Cardiac septum (tissue), 1 donor: ENCODE measurements around the gene SAMD9L. TPM values are rescaled to one million over a fixed set of nuclear protein-coding genes. Genes with fewer than 3 reads are reported as not detected.
"Not testable (repeated sequence)": the region's sequence is repeated elsewhere in the genome, so short reads cannot be mapped to it uniquely, and the experiment has no call there.

Experiments
- DNase-seq: peaks from one replicate; pipeline ENCODE4 v3.0.0-alpha.2; 2020; ENCODE audit warnings: low spot score
- intact Hi-C: fragments of 100-400 bp; cut with DNase I; formaldehyde crosslinking; loops from one replicate; pipeline ENCODE4 v1.14.0; 2022
- total RNA-seq: library from RNA; stranded (reverse); fragmentation: NEBNext Ultra II Directional; extraction: Animal tissue kit (Norgen Biotek cat#: 25700); gene quantifications from one replicate; pipeline ENCODE4 v1.2.1, GENCODE V29; 2021
- donor health status: DM: no; HTN: no; CAD: no.

Gene SAMD9L
- total RNA-seq, 1 donor from 2014 or later, result 4.1 TPM

DNA sequence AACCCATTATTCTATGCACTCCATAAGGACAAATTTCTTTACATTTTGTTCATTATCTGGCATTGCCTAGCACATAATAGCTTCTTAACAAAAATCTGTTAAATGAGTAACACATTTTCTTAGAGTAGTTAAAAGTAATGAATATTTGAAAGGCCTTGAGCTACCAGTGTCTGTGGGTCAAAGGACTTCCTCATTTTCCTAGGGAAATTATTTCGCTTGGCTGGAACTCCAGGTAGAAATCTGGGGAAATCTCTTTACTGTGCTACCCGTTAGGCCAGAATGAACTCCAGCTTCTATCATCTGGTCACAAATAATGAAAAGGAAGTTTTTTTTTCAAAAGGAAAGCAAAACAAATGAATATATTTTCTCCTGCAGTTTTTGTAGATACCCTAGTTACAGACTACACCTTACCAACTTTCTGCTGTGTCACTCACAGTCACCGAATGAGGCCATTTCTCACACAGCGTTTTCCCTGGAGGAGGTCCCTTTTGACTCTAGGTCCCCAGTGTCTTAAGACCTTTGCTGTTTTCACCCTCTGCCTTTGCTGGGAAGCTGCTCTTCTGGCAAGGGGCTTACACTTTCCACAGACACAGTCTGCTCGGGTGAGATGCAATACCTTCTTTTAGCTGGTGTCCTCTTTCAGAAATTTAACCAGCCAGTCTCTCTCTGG is 1.6 kb downstream of the SAMD9L start:
- DNase-seq, result no peak
- intact Hi-C loops, result no loop called here

DNA sequence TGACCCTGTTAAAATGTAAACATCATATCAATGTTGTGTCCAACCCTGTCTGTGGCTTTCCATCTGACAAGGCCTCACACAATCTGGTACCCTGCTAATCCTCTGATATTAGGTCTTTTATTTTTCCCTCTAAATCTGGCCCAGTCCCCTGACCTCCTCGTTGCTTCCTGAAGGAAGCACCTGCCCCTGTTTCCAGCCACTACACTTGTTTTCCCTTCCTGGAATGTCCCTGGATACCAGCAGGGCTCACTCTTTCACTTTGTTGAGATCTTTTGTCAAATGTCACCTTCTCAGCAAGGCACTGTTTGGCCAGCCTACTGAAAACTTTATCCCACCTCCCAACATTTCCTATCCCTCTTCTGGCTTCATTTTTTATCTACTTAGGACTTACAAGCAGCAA is 2.1 kb downstream of the SAMD9L start:
- no peak for DNase-seq
- intact Hi-C loops, result no loop called here

DNA sequence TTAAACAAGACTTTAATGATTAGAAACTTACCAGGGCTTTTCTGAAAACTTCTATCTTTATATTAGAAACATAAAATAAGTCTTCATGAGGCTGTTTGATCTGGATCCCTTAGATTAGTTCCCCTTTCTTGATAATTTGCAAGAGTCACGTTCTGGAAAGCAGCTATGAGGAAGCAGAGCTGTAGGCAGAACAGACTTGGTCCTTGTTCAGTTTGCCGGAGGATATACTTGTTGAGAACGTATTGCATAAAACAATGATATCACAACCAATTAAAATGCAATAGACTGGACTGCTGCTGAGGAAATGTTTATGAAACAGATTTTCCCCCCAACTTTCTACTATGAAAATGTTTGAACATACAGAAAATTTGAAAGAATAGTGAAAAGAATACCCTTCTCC is 2.8 kb downstream of the SAMD9L start:
- no peak for DNase-seq
- intact Hi-C loops, result no loop called here

DNA sequence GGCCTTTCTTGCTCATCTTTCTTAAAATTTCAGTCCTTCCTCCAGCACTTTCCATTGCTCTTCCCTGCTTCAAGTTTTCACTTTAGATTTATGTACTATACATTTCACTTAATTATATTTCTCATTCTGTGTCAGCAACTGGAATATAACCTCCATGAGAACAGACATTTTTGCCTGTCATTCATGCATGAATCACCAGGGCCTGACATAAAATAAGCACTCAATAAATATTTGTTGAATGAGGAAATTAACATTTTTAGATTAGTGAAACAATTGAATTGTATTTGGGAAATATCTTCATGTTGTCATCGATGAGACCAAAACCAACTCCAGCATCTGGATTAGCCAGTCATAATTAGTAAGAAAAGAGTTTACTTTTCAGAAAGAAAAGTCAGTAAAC is 6.1 kb downstream of the SAMD9L start:
- DNase-seq, result no peak
- intact Hi-C loops, result no loop called here

DNA sequence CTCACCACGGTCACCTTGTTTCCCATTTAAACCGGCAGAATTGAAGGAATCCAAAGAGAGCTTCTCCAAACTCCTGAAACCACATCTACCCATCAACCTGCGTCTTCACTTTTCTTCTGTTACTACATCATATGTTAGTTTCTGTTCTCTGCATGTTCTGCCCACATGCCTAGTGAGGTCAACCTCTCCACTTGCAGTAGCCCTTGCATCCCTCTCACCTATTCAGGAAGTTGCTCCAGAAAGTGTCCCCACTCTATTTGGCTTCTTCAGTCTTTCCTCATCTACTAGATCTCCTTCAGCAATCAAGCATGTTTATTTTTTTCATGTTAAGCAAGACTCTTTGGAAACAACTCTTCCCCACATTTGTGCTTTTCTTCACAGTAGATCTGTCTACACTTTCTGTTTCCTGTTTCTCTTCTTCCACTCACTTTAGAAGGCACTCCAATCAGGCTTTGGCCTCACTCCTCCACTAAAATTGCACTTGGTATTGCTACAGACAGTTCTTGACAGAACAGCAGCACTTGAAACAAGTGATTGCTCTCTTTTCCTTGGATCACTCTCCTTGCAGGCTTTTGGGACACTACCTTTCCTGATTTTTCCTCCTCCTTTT is 7.5 kb downstream of the SAMD9L start:
- no peak for DNase-seq
- intact Hi-C loops, result no loop called here

DNA sequence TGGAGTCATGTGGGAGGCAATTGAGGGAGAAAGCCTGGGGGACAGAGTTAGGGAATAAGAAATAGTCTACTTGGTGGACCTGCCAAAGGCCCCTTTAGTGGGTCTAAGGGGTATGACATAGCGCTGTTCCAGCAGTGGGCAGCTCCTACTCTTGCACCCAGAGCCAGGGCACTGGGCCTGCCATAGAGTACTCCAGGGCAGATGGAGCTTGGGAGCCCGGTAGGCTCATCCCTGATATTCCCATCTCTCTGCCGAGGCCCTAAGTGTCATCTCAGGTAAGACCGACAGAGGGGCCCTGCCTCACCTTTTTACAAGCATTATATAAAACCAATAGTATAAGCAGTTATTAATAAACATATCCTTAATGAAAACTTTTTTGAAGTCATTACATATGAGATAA is 9.6 kb downstream of the SAMD9L start:
- no peak for DNase-seq
- intact Hi-C loops, result no loop called here

DNA sequence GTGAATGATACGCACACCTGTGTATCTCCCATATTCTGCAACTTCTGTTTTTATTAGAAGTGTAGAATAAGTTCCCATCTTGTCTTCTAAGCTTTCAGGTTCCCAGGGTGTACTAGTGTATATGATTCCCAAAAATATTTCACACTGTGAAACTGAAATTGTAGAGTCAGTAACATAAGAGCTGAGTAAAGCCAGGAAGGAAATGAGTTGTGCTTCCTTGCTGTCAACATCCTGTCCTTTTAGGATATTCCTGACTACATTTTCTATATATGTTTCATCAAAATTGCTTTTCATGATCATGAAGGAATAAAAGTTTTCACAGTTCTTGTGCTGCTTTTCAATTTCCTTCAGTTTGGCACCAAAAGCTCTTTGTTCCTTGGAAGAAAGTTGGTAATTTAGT is 15.2 kb downstream of the SAMD9L start:
- DNase-seq, result no peak
- intact Hi-C loops, result no loop called here

DNA sequence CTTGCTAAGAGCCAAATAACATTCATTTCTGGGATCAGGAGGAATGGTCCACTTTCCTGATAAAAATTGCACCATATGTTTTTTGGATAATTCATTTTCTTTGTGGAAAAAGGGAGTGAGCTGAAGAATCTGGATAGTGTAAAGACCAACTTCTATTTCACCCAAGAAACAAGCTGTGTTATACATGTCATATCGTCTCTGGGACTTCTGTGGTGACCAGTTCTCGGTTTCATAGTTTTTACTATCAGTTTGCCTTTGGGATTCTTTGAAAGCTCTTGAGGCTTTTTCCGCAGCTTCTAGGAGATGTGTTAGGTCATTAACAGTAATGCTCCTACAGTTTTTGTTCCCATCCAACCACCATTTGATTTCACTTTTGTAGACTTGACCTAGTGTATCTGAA is 16.0 kb downstream of the SAMD9L start:
- DNase-seq, result no peak
- intact Hi-C loops, result no loop called here

DNA sequence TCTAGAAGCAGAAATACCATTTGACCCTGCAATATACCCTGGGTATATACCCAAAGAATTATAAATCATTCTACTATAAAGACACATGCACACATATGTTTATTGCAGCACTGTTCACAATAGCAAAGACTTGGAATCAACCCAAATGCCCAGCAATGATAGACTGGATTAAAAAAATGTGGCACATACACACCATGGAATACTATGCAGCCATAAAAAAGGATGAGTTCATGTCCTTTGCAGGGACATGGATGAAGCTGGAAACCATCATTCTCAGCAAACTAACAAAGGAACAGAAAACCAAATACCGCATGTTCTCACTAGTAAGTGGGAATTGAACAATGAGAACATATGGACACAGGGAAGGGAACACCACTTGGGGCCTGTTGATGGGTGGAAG is 21.2 kb downstream of the SAMD9L start:
- DNase-seq, intact Hi-C loops: not testable (repeated sequence)

DNA sequence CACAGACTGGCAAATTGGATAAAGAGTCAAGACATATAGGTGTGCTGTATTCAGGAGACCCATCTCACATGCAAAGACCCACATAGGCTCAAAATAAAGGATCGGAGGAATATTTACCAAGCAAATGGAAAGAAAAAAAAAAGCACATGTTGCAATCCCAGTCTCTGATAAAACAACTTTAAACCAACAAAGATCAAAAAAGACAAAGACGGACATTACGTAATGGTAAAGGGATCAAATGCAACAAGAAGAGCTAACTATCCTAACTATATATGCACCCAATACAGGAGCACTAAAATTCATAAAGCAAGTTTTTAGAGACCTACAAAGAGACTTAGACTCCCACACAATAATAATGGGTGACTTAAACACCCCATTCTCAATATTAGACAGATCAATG is 24.7 kb downstream of the SAMD9L start:
- intact Hi-C loops, DNase-seq: not testable (repeated sequence)

DNA sequence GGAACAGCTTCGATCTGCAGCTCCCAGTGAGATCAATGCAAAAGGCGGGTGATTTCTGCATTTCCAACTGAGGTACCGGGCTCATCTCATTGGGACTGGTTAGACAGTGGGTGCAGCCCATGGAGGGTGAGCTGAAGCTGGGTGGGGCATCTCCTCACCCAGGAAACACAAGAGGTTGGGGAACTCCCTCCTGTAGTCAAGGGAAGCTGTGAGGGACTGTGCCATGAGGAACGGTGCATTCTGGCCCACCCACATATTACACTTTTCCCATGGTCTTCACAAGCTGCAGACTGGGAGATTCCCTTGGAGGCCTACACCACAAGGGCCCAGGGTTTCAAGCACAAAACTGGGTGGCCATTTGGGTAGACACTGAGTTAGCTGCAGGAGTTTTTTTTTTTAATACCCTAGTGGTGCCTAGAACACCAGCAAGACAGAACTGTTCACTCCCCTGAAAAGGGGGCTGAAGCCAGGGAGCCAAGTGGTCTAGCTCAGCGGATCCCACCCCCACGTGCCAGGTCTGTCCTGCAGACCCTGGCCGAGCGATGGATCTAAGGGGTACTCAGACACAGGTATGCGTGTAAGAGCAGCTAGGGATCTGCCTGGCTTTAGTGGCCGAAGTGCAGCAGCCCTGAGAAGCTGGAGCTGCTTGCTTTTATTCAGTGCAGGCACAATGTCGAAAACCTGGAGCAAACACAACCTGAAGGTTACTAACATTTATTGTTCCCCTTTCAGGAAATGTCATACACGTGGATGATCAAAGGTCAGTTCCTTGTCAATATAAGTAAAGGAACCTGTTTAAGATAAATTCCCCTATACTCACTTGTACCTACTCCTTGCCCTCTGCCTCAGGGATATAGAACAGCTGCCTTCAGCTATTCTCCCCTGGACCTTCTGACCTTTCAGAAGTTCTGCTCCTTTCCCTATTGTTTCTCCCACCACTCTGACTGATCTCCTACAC is 27.3 kb downstream of the SAMD9L start:
- no peak for DNase-seq

DNA sequence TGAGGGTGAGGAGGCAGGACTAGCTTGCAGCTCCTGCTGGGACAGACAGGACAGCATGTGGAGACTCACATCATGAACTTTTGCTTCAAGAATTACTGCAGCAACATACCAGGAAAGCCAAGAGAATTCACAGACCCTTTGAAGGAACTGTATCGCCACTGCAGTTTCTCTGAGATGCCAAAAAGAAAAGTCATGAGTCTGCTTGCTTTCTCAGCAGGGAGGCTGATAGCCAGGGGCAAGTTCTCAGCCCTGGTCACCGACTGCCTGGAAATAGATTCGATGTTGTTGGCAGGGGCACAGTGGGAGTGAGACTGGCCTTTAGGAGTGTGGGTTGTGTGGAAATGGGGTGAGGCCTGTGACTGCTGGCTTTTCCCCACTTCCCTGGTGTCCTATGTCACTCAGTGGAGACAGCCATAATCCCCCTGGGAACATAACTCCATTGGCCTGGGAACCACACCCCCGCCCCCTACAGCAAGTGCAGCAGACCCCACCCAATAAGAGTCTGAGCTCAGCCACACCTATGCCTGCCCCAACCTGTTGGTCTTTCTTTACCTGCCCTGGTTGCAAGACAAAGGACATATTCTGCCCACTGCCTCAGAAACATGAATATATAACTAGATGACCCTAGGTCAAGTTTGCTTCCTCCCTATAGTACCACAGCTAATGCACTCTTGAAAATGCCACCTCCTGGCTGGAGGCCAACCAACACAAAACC is 28.8 kb downstream of the SAMD9L start:
- intact Hi-C loops, result no loop called here
- DNase-seq, result no peak

More for the DNA sequence above, 27.3 kb downstream of the SAMD9L start:
- intact Hi-C loops, result no loop called here

DNA sequence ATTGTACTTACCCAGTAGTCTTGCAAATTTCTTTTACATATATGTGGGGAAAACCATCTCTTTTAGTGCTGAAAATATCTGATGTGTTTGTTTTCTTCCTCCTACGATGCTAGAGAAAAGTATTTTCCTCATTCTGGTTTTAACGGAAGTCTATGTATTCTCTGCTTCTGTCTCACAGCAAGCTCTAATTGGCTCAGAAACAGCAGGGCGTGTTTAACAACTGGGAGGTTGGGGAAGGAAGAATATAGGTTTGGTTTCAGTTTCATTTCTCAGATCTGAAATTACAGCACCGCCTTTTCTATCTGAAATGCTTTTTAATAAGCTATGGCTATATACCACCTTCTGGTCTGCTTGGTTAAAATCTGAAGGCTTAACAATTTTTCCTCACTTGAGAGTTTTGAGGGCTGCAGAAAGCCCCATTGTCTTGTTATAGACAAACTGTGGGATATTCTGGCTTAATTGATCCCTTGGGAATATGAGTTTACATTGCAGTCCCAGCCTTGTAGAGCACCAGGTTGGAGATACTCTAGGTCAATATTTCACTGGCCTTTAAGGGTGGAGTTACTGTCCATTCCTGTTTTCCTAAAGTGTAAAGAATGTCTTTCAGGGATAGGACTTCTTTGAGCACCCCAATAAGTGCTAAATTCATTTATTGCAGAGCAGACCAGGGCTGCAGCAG is 30.2 kb downstream of the SAMD9L start, which contains the start of gene SAMD9:
SAMD9 (minus strand) TSS at position 128 of the 679 bp plus-strand sequence. CDS start 11,882 bp downstream, outside the sequence.
- DNase-seq, result no peak
- intact Hi-C loops, result no loop called here

DNA sequence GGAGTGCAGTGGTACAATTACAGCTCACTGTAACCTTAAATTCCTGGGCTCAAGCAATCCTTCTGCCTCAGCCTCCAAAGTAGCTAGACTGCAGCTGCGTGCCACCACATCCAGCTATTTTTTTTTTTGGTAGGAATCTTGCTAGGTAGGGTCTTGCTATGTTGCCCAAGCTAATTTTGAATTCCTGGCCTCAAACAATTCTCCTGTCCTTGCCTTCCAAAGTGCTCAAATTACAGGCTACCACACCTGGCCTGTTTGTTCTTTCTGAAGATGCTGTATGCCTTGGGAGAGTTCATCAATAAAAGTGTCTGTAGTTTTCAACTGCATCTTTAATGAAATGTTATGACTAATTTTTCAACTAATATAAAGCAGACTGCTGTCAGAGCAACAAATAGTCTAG is 30.9 kb downstream of the SAMD9L start:
- intact Hi-C loops, result no loop called here

DNA sequence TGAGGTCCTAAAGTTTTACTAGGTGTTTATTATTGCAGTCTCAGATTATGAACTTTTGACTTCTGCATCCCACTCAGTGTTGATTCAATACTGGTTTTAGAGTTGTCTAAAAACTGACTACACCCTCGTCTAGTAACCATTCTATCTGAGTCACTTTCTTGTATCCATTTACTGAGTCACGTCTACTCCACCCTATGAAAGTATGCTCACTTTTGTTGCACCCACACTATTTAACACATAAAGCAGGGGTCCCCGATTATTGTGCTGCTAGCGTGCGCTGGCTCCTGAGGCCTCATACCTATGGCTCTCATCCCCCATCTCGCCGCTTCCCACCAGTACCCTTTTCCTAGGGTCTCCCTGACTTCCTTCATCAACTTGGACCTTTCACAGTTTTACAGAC is 32.4 kb downstream of the SAMD9L start:
- intact Hi-C loops, result no loop called here
- no peak for DNase-seq

More for the DNA sequence above, 30.9 kb downstream of the SAMD9L start:
- no peak for DNase-seq

DNA sequence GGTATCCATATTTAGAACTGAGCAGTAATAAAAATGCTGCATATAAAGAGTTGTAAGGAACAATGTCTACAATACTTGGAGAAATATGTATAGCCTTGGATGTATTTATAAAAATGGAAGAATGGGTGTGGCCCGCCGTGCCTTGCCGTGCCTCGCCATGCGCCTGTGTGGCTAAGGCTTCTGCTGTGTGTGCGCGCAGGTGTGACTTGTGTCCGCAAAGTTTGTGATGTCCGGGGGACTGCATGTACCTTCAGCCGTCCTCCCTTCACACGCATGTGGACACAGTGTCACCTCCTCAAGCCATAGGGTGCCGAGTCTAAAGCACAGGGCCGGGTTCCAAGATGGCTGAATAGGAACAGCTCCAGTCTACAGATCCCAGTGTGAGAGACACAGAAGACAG is 40.2 kb downstream of the SAMD9L start:
- intact Hi-C loops, result no loop called here
- DNase-seq, result no peak

DNA sequence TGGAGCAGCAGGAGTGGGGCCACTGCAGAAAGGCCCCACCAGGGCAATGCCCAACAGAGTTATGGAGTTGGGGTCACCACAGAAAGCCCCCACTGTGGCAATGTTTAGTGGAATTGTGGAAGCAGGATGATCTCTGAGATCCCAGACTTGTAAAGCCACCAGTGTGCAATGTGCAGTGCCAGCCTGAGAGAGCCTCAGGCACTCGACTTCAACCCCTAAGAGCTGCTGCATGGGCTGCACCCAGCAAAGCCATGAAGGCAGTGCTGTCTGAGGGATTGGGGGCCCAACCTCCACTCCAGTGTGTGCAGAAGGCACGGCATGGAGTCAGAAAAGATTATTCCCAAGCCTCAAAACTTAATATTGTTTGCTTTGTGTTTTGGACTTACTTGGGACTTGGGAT is 50.8 kb downstream of the SAMD9L start:
- DNase-seq, result no peak
- intact Hi-C loops, result no loop called here

DNA sequence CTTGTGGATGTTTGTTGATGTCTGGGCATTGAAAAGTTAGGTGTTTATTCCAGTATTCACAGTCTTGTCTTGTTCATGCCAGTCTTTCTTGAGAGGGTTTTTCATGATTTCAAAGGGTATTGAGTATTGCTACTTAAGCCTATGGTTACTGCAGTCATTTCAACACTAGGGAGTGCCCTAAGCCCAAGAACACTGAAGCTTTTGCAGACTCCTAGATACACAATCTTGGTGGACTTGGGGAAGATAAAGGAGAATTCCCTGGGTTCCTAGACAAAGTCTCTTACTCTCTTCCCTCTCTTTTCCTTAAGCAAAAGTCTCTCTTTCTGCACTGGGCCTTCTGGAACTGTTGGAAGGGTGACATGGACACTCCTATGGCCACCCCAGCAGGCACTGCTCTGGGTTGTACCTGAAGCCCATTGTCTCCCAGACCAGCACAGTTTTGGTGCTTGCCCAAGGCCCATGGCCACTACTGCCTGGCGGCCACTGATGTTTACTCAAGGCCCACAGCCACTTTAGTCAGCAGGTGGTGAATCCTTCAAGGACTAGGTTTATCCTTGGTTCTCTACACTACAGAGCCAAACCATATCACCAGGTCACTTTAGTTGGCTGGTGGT is 55.3 kb downstream of the SAMD9L start:
- intact Hi-C loops, result no loop called here
- no peak for DNase-seq
